Activated CD8-positive, alpha-beta memory T cell treated with anti-CD3 and anti-CD28 coated beads, Interleukin-2, amount 50 U/mL, for 1 hour (primary cell): ENCODE measurements around the gene TARS1.
"Not testable (repeated sequence)": the region's sequence is repeated elsewhere in the genome, so short reads cannot be mapped to it uniquely, and the experiment has no call there.

Source experiments
- DNase-seq: peaks from one replicate; pipeline ENCODE4 v3.0.0-alpha.2; 2020; ENCODE audit errors: extremely low read depth

TARS1 gene

GRCh38 chr5:33488558-33489355 is 48.0 kb downstream of the TARS1 start:
- no peak for DNase-seq

DNA sequence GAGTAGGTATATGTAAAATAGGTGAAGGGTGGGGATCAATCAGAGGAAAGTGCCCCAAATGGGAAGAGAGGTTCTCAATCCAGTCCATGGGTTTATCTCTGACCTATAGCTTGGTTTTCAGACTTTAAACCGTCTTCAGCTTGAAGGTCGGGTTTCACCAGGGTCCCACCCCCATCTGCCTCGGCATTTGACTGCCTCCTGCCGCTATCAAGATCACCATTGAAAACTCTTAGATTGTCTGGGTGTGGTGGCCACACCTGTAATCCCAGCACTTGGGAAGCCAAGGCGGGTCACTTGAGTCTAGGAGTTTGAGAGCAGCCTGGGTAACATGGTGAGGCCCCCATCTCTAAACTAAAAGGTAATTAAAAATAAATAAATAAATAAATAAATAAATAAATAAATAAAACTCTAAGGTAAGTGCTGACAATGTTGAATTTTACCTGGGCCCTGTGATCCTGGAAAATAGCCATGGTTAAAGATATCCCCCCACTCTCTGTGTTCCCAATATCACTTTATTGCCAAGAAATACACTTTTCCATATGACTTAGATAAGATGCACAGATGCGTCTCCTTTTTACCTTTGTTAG is 48.8 kb downstream of the TARS1 start:
- DNase-seq = no peak

DNA sequence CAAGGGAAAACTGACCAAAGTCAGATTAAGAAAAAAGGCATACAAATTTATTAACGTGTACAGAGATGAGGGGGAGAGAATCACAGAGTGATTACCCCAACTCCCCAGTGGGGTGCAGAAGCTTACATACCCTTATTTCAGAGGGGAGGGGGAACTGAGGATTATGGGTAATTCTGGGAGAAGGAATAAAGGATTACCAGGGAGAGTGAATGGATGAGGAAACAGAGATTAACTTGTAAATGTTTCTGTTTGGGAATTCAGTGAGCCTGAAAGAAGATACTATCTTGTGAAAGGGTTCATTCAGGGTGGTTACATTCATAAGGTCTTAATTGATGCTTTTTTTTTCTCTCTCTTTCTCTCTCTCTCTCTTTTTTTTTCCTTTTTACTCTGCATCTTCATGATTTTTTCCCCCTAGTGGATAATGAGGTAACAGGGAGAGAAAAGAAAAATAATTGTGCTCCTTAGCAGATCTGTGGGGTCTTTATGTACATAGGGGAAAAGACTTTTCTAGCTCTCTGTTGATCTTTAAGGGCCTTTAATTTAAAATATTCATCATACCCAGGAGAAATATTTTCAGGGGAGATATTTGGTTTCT is 49.4 kb downstream of the TARS1 start:
- DNase-seq = no peak

DNA sequence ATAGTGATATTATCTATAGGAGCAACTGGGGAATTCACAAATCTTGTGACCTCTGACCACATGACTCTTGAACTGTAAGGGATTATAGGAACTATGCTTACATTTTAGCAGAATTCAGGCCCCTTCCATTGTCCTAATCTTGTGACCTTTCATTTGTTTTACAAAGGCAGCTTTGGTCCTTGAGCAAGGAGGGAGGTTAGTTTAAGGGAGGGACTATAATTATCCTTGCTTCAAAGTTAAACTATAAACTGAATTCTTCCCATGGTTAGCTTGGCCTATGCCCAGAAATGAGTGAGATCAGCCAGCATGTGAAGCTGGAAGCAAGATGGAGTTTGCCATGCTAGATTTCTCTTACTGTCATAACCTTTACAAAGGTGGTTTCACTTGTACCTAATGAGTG is 51.2 kb downstream of the TARS1 start:
- DNase-seq = no peak

DNA sequence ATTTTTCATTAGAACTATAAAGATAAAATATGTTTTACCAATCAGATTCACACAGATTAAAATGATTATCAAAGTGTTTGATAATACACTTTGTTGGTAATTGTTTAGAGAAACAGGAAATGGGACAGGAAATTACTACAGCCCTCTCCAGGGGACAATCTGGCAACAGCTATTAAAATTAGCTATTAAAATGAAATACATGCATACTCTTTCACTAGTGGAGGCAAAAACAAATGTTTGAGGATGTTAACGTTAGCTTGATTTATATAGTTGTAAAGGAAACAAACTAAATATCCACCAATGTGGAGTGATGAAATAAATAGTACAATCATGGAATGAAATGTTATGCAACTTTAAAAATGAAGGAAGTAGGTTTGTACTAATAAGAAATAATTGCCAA is 53.7 kb downstream of the TARS1 start:
- DNase-seq = no peak

DNA sequence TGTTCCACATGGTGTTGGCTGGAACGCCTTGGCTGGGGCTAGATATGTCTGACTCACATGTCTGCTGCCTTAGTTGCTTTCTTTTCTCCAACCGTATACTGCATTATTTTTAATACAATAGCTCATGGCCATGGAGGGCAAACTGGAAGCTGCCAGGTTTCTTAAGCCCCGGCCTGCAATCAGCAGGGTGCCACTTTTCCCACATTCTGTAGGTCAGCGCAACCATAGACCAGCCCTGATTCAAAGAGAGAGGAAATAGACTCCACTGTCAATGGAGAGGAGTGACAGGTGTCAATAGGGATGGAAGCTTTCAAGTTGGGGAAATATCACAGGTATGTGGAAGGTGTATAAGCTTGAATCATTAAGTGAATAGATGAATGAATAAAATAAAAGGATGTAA is 60.5 kb downstream of the TARS1 start:
- DNase-seq = no peak

GRCh38 chr5:33501899-33502298 is 61.1 kb downstream of the TARS1 start:
- no peak for DNase-seq

GRCh38 chr5:33504570-33504969 is 63.8 kb downstream of the TARS1 start:
- DNase-seq = no peak

- DNase-seq = no peak
Measured at GRCh38 chr5:33507426-33507825, 66.7 kb downstream of the TARS1 start.

DNA sequence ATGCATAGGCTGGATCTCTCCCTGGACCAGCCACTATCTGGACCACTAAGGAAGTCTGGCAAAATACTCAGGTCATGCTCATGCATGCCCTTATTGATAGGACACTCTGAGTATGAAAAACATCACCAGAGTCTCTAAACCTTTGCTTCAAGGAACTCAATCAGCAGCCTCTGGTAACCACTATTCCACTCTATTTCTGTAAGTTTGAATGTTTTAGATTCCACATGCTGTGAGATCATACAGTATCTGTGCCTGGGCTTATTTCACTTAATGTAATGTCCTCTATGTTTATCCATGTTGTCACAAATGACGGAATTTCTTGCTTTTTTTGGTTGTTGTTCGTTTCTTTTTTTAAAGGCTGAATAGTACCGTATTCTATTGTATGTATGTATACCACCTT is 68.3 kb downstream of the TARS1 start:
- DNase-seq = no peak

- no peak for DNase-seq
Measured at GRCh38 chr5:33513462-33514185, 72.9 kb downstream of the TARS1 start.

GRCh38 chr5:33515366-33515765 is 74.6 kb downstream of the TARS1 start:
- DNase-seq = not testable (repeated sequence)

DNA sequence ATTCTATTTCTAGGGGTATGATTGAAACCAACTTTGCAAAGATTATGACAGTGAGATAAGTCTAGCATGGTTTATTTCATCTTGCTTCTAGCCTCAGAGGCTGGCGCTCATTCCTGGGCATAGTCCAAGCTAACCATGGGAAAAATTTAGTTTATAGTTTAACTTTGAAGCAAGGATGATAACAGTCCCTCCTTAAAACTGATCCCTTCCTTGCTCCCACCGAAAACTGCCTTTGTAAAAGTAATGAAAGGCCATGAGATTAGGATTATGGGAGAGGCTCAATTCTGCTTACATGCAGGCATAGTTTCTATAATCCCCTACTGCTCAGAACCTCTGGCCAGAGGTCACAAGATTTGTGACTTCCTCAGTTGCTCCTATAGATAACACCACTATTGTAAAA is 75.7 kb downstream of the TARS1 start:
- no peak for DNase-seq
